HG03064 (cell line): ENCODE results near the gene TP53TG3E.
"Not testable (repeated sequence)": the region's sequence is repeated elsewhere in the genome, so short reads cannot be mapped to it uniquely, and the experiment has no call there.

Experiments used
- ATAC-seq: cut with Tn5 transposase; IDR thresholded peaks from one replicate; pipeline ENCODE4 v1.9.1; 2021; ENCODE audit warnings: low read depth; ENCODE audit not compliant: unreplicated experiment

TP53TG3E gene, protein sequence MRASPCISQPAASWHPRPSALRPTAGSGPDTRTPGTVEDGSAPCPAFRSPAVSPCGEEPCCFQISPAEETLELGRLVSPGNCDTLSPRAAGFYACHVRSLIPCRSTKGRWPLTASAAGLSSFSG

DNA sequence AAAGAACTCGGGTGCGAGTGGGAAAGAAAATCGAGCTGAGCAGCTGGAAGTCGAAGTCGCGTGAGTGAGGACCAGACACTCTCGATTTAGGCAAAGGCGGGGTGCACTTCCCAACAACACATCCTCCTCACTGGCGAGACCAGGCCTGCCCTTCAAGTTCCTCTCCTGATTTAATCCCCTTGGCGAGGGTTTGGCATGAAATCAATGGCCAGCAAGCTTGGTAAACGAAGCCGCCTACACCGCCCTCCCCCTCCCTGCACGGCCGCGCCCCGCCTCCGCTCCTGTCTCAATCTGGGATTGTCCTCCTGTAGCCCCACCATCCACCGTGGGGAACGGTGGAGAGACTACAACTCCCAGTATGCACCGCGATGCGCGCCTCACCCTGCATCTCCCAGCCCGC, at the start of gene TP53TG3E:
TP53TG3E (plus strand) TSS at position 301 of the 400 bp plus-strand sequence; CDS start at position 369, 68 bp downstream.
- not testable (repeated sequence) for ATAC-seq

GRCh38 chr16:33336226-33337012, 32.3 kb downstream of the TP53TG3E start:
- ATAC-seq, result not testable (repeated sequence)

GRCh38 chr16:33337627-33338542, 33.8 kb downstream of the TP53TG3E start:
- ATAC-seq, result not testable (repeated sequence)

- not testable (repeated sequence) for ATAC-seq
Observed at GRCh38 chr16:33338543-33338951, 34.4 kb downstream of the TP53TG3E start.

DNA sequence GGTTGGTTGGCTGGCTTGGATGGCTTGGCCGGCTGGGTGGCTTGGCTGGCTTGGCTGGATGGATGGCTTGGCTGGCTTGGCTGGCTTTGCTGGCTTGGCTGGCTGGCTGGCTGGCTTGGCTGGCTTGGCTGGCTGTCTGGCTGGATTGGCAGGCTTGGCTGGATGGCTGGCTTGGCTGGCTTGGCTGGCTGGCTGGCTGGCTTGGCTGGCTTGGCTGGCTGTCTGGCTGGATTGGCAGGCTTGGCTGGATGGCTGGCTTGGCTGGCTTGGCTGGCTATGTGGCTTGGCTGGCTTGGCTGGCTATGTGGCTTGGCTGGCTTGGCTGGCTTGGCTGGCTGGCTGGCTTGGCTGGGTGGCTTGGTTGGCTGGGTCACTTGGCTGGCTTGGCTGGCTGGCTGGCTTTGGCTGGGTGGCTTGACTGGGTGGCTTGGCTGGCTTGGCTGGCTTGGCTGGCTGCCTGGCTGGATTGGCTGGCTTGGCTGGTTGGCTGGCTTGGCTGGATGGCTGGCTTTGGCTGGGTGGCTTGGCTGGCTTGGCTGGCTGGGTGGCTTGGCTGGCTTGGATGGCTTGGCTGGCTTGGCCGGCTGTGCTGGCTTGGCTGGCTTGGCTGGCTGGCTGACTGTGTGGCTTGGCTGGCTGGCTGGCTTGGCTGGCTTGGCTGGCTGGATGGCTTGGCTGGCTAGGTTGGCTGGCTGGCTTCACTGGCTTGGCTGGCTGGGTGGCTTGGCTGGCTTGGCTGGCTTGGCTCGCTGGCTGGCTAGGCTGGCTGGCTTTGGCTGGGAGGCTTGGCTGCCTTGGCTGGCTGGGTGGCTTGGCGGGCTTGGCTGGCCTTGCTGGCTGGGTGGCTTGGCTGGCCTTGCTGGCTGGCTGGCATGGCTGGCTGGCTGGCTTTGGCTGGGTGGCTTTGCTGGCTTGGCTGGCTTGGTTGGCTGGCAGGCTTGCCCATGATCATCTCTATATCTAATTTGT, 35.3 kb downstream of the TP53TG3E start:
- not testable (repeated sequence) for ATAC-seq
